MCF 10A (cell line): ENCODE data around the gene FBLN1. TPM values are rescaled to one million over a fixed set of nuclear protein-coding genes. Genes with fewer than 3 reads are reported as not detected.

Source experiments
- BruUV-seq: library from RNA; stranded (reverse); fragments of 400-500 nt; replicated peaks from 2 replicates; lab custom pipeline; 2021; lab: Mats Ljungman, UMichigan
- CTCF ChIA-PET: fragments of 300-600 bp; sonication (Branson Sonifier 250); formaldehyde crosslinking; extraction: SDS; loops from one replicate; lab custom pipeline; 2021; ENCODE audit warnings: antibody characterized with exemption, inconsistent platforms; lab: Yijun Ruan, JAX
- POLR2A ChIA-PET: fragments of 300-600, 350-650 bp; sonication (Branson Sonifier 250); formaldehyde crosslinking; extraction: SDS; loops from one replicate; lab custom pipeline; 2020; ENCODE audit warnings: antibody characterized with exemption, inconsistent platforms; lab: Yijun Ruan, JAX
- DNase-seq: peaks from one replicate; pipeline ENCODE4 v3.0.0-alpha.2; 2018; ENCODE audit not compliant: unreplicated experiment
- H3K27ac Mint-ChIP-seq: one replicate; pipeline ENCODE4 v1.8.0; 2022; ENCODE audit warnings: mild to moderate bottlenecking, low read depth, mixed read lengths; ENCODE audit not compliant: unreplicated experiment
- H3K27me3 Mint-ChIP-seq: one replicate; pipeline ENCODE4 v1.8.0; 2022; ENCODE audit warnings: mixed read lengths; ENCODE audit not compliant: insufficient read depth, unreplicated experiment
- H3K36me3 Mint-ChIP-seq: one replicate; pipeline ENCODE4 v1.8.0; 2022; ENCODE audit warnings: mild to moderate bottlenecking, moderate library complexity, mixed read lengths; ENCODE audit not compliant: insufficient read depth, unreplicated experiment
- H3K4me1 Mint-ChIP-seq: one replicate; pipeline ENCODE4 v1.8.0; 2022; ENCODE audit warnings: mixed read lengths; ENCODE audit not compliant: insufficient read depth, unreplicated experiment
- H3K4me3 Mint-ChIP-seq: one replicate; pipeline ENCODE4 v1.8.0; 2022; ENCODE audit warnings: mild to moderate bottlenecking, moderate library complexity, mixed read lengths; ENCODE audit not compliant: unreplicated experiment
- H3K9me3 Mint-ChIP-seq: one replicate; pipeline ENCODE4 v1.8.0; 2022; ENCODE audit warnings: mixed read lengths; ENCODE audit not compliant: unreplicated experiment
- CTCF ChIP-seq: fragments of 200-600 bp; IDR thresholded peaks from one replicate; pipeline ENCODE4 v1.8.0; 2022; ENCODE audit warnings: antibody characterized with exemption, mild to moderate bottlenecking; ENCODE audit not compliant: unreplicated experiment
- intact Hi-C: fragments of 100-400 bp; cut with micrococcal nuclease; formaldehyde crosslinking; loops from 2 replicates; pipeline ENCODE4 v1.14.1; 2022
- total RNA-seq: library from RNA; stranded (reverse); gene quantifications from 2 replicates; pipeline ENCODE4 v1.2.3, GENCODE V29; 2022

FBLN1 gene
- total RNA-seq, 1 experiment from 2014 or later: 110 TPM

GRCh38 chr22:45594123-45594941, 91.6 kb downstream of the FBLN1 start:
- H3K27ac Mint-ChIP-seq: no peak overlapping the region
- CTCF ChIA-PET: no interaction called here
- no peak for DNase-seq
- BruUV-seq: no TSS peak
- intact Hi-C loops: no loop called here
- POLR2A ChIA-PET: no interaction called here
- H3K27me3 Mint-ChIP-seq: no peaks in the 10 kb centered on the region
- peaks cover 8% of the 10 kb centered on the region for H3K9me3 Mint-ChIP-seq
- no peaks in the 10 kb centered on the region for H3K4me1 Mint-ChIP-seq
- no peak overlapping the region for H3K4me3 Mint-ChIP-seq
- no peak for TF ChIP-seq CTCF
- H3K36me3 Mint-ChIP-seq: peaks cover 19% of the 10 kb centered on the region

- TF ChIP-seq CTCF: no peak
- Mint-ChIP-seq H3K4me3 (no peak overlapping the region), H3K9me3 (peaks cover 8% of the 10 kb centered on the region), H3K27ac (no peak overlapping the region), H3K27me3 (no peaks in the 10 kb centered on the region), H3K4me1 (peaks cover 5% of the 10 kb centered on the region), H3K36me3 (peaks cover 25% of the 10 kb centered on the region)
- BruUV-seq: no TSS peak
- ChIA-PET POLR2A (interaction anchor here (0.8 kb wide), 1 partner anchor 211 kb away, joined by 3 read pairs; no protein-coding TSS in a partner anchor), CTCF (interaction anchor here (0.5 to 1.5 kb wide), 2 partner anchors 20 to 479 kb away, joined by 3 to 5 read pairs; no protein-coding TSS in a partner anchor)
- DNase-seq: no peak
- intact Hi-C loops: no loop called here
Observed at GRCh38 chr22:45597460-45598192, 94.9 kb downstream of the FBLN1 start.

- H3K4me3 Mint-ChIP-seq: no peak overlapping the region
- peaks cover 23% of the 10 kb centered on the region for H3K36me3 Mint-ChIP-seq
- H3K4me1 Mint-ChIP-seq: peaks cover 13% of the 10 kb centered on the region
- intact Hi-C loops: no loop called here
- ChIA-PET CTCF (interaction anchor here (1.1 to 1.5 kb wide), 2 partner anchors 21 to 46 kb away, joined by 4 to 5 read pairs; no protein-coding TSS in a partner anchor), POLR2A (no interaction called here)
- no peaks in the 10 kb centered on the region for H3K27me3 Mint-ChIP-seq
- no peak overlapping the region for H3K27ac Mint-ChIP-seq
- no TSS peak for BruUV-seq
- no peak for TF ChIP-seq CTCF
- no peak for DNase-seq
- peaks cover 8% of the 10 kb centered on the region for H3K9me3 Mint-ChIP-seq
Observed at GRCh38 chr22:45598596-45599217, 96.0 kb downstream of the FBLN1 start.
